Measurements from ENCODE around the gene SLC22A5. TPM values are rescaled to one million over a fixed set of nuclear protein-coding genes. Genes with fewer than 3 reads are reported as not detected.

The SLC22A5 gene
- total RNA-seq, 1 experiment from 2014 or later = 3.6 TPM

GRCh38 chr5:132428147-132428482 is 58.6 kb downstream of the SLC22A5 start:
- ATAC-seq (no peak), DNase-seq (ENCODE audit: low spot score) (no peak)
- CTCF ChIA-PET = interaction anchor here (1.3 to 3.5 kb wide), 13 partner anchors 8 to 99 kb away, joined by 3 to 52 read pairs (median 6); partner anchors contain the start of gene IRF1
- Mint-ChIP-seq H3K9me3 (no peaks in the 10 kb centered on the region), H3K4me1 (peaks cover 17% of the 10 kb centered on the region), H3K27ac (no peak overlapping the region), H3K27me3 (ENCODE audit: low read depth) (no peaks in the 10 kb centered on the region), H3K4me3 (no peak overlapping the region), H3K36me3 (no peaks in the 10 kb centered on the region)
- POLR2A ChIA-PET = no interaction called here
- no peak for TF ChIP-seq USF2 (CRISPR knock-in tag; IDR thresholded peaks at IDR 0.05)
- TF ChIP-seq FOXP1 (CRISPR knock-in tag; IDR thresholded peaks at IDR 0.05; ENCODE audit: borderline replicate concordance) = no peak
- no peak for TF ChIP-seq CTCF (IDR thresholded peaks at IDR 0.05)
- no peak for TF ChIP-seq JAZF1 (CRISPR knock-in tag; IDR thresholded peaks at IDR 0.05)
- no peak for TF ChIP-seq FOXK1 (CRISPR knock-in tag; IDR thresholded peaks at IDR 0.05)
- TF ChIP-seq FOXJ3 (CRISPR knock-in tag; IDR thresholded peaks at IDR 0.05; ENCODE audit: borderline replicate concordance) = no peak
- TF ChIP-seq ZNF281 (CRISPR knock-in tag; IDR thresholded peaks at IDR 0.05) = no peak
- no peak for TF ChIP-seq MLX (CRISPR knock-in tag; IDR thresholded peaks at IDR 0.05)
- no peak for TF ChIP-seq GTF2I (CRISPR knock-in tag; conservative IDR thresholded peaks at IDR 0.05)
- TF ChIP-seq NFE2L1 (CRISPR knock-in tag; IDR thresholded peaks at IDR 0.05) = no peak
- TF ChIP-seq AFF4 (CRISPR knock-in tag; IDR thresholded peaks at IDR 0.05; ENCODE audit: borderline replicate concordance) = no peak
- no peak for TF ChIP-seq ATF1 (CRISPR knock-in tag; IDR thresholded peaks at IDR 0.05)
- TF ChIP-seq ZNF121 (CRISPR knock-in tag; IDR thresholded peaks at IDR 0.05) = no peak
- no peak for TF ChIP-seq ESRRA (CRISPR knock-in tag; IDR thresholded peaks at IDR 0.05; ENCODE audit: borderline replicate concordance)
- no peak for TF ChIP-seq RORB (CRISPR knock-in tag; IDR thresholded peaks at IDR 0.05)
- TF ChIP-seq SP1 (CRISPR knock-in tag; conservative IDR thresholded peaks at IDR 0.05) = no peak
- TF ChIP-seq ARID4B (CRISPR knock-in tag; IDR thresholded peaks at IDR 0.05; ENCODE audit: borderline replicate concordance) = no peak
- no peak for TF ChIP-seq CREB1 (CRISPR knock-in tag; IDR thresholded peaks at IDR 0.05)
- no peak for TF ChIP-seq USF1 (CRISPR knock-in tag; IDR thresholded peaks at IDR 0.05)
- TF ChIP-seq ZSCAN18 (CRISPR knock-in tag; IDR thresholded peaks at IDR 0.05) = no peak

All from WTC11 (cell line).